Amniotic stem cell (primary cell): ENCODE results near the gene CFAP210.

ENCODE experiments used
- DNase-seq: peaks from one replicate; lab custom pipeline; 2025; lab: John Stamatoyannopoulos, UW

CFAP210 gene, protein sequence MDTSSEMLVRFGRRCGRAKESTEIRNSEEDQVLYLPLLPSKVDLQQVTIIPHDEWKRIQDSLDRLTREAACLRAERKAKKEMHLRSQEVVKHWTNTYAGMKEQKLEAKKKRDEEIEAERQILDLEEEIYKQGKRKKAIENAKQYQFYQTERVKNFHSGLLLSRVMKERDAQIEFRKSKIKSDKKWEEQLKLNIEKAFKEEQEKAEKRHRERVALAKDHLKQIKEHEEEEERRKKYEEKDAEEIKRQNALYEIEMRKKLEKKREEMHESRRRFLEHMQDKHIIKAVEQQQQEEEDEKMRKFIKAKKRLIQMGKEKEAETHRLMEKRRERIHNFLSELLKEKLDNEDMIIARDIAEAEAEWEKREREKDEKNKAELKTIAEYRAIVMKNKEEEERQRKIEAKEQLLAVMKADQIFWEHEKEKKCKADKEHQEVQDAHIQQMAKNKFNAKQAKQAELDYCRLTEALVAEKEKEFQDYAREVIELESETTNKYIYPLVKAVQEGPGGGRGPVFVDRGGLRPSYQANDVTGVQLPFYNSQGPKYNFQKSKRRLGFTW

DNA sequence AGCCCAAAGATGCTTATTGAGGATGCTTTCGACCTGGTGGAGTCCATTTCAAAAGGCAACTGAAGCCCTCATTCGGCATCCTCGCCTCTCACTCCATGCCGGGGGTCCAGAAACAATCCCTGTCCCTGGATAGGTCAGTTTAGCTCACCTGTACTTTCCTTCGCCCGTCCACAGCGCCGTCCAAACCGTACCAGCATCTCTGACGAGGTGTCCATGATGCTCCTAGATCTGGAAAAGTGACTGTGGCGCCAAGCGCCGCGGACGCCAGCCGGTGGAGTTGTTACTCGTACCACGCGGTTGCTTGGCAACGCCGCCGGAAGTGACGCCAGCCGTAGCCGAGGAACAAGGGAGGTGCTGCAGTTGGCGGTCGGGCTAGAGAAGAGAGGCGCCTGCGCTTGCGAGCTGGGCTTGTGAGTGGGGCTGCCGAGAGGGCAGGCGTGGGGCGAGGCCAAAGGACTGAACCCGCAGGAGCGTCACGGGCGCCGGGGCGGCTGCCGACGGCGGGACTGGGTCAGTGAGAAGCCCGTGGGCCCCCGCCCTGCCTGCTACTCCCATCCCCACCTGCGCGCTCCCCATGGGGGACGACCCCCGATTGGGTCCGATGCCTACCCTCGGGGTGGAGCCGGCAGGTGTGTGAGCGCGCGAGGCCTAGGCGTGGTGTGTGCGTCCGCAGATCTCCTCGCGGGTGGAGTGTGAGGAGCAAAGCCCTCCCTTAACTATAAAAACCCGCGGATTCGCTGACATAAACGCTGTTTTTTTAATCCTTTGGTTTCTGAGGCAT lies at the start of gene CFAP210, which contains the start of gene PHOSPHO2:
Gene CFAP210, minus strand, starts transcription at position 293 of the 781 bp plus-strand sequence. Its CDS starts 78 bp downstream, at position 215.
Gene PHOSPHO2, plus strand, starts transcription at position 357 of the 781 bp plus-strand sequence. CDS start 6,503 bp downstream, outside the sequence.
- DNase-seq: peak; percentile 91

DNA sequence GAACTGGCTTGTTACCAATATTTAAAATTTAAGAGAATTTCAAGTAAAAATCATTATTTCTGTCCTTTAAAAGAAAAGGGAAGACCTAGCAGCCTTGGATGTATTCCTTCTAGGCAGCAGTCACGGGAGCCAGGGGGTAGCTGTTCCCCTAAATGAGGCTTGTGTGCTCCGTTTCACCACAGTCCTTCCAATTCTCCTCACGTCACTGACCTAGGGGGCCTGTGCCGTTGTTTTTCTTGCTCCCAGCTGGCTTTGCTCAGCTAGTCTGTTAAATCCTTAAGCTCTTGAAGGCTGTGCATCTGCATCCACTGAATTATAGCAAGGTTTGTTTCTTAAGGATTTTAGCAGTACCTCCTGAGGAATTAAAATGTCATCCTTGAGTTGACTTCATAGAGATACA lies 49.3 kb upstream of the CFAP210 start:
- DNase-seq: no peak

DNA sequence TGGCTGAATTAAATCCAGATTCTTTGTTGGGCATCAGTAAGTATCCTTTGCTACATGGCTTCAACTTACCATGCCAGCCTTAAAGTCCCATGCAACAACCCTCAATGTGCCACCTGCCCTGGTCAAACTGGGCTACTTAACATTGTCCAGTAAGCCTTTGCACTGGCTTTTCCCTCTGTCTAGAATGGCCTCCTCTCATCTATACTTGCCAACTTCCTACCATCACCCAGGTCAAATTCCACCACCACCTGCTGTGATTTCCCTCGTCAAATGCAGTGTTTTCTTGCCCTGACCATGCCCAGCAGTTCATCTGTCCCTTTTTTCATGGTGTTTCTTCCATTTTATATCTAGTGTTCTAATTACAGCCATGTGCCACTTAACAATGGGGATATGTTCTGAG lies 45.1 kb upstream of the CFAP210 start:
- no peak for DNase-seq

DNA sequence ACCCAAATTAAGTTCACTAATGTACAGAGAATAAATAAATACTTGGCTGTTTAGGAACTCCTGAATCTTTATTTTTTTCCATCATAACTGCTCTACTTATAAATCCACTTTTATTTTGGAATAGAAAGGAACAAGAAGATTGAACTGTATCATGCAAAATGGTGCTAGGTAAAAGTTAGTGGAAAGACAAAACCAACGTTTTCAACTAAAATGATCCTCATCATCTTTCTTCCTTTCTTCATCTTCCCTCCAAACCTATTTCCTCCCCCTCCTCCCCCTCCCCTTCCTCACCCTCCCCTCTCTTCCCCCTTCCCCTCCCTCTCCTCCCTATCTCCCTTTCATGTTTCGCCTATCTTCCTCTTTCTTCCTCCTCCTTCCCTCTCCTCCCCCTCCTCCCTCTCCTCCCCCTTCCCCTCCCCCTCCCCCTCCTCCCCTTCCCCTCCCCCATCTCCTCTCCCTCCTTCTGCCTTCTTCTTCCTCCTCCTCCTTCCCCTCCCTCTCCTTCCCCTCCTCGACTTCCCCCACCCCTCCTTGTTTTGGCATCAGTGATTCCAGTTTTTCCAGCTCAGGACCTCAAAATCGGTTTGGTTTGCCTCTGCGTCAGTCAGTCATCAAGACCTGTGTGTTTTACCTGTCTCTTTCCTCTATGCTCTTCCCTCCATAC lies 44.5 kb upstream of the CFAP210 start:
- no peak for DNase-seq

DNA sequence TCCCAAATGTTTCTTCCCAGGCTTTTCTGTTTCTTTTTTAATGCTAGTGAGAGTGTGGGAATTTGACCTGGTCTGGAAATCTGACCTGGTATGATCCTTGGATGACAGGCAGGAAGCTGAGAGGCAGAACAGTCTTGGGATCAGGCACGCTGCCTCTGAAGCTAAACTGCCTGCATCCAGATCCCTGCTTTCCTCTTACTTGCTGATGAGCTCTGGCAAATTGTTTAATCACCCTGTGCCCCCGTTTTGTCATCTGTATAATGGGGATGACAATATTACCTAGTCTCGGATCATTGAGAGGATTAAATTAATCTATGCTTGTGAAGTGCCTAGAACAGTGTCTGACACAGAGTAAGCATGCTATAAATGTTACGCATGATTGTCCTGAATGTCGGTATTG lies 42.7 kb upstream of the CFAP210 start:
- no peak for DNase-seq

DNA sequence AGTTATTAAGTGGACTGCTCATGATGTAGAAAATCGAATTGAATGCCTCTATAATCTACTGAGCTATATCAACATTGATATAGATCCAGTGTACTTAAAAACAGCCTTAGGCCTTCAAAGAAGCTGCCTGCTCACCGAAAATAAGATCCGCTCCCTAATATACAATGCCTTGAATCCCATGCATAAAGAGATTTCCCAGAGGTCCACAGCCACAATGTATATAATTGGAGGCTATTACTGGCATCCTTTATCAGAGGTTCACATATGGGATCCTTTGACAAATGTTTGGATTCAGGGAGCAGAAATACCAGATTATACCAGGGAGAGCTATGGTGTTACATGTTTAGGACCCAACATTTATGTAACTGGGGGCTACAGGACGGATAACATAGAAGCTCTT lies 41.4 kb upstream of the CFAP210 start:
- no peak for DNase-seq

DNA sequence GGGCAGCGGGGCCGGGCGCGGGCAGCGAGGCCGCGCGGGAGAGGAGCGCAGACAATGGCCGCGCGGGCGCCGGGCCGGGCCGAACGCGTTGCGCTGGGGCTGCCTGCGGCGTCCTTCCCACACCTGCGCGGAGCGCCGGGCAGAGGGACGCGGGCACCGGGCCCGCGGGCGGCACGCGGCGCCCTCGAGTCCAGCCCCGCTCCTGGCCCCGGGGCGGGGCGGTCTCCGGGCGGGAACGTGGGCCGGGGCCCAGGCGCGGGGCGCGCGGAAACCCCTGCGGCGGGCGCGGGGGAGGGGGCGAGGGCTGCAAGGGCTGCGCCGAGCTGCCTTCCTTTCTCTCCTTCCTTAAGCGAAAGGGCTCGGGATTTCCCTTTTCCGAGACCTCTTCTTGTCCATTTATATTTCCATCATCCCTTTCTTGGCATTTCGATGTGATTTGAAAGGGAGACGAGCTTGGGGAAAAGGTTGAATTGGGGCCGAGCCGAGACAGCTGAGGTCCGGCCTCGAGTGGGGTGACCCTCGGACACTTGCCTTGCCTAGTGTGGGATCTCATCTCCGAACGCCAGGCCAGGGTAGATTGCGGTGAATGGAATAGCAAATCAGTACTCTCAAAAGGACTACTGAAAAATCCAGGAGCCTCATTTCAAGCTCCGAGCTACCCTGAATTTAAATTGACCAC lies 40.1 kb upstream of the CFAP210 start:
- no peak for DNase-seq

DNA sequence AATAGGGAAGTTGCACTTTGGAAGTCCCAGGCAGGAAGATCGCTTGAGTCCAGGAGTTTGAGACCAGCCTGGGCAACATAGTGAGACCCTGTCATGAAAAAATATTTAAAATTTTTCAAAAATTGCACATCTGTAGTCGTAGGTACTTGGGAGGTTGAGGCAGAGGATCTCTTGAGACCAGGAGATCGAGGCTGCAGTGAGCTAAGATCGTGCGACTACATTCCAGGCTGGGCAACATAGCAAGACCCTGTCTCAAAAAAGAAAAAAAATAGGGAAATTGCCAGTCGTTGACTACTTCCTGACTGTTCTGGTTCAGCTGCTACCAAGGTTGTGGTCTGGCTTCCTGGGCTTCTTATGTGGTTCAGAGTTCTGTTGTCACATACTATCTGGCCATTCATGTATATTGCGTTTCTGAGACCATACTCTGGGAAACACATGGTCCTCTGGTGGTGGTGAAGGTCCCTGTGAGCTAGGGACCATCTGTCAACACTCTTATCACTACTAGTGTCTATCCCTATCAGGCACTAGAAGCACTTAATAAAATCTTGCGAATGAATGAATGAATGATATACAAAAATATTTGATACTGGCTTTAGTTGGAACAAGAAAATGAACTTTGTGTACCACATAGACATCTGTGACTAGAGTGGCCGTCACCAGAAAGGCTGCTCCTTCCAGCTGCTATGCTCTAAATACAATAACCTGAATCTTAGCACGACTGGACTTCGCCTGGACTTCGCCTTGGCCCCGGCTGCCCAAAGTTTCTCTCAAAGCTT lies 38.6 kb upstream of the CFAP210 start:
- no peak for DNase-seq

DNA sequence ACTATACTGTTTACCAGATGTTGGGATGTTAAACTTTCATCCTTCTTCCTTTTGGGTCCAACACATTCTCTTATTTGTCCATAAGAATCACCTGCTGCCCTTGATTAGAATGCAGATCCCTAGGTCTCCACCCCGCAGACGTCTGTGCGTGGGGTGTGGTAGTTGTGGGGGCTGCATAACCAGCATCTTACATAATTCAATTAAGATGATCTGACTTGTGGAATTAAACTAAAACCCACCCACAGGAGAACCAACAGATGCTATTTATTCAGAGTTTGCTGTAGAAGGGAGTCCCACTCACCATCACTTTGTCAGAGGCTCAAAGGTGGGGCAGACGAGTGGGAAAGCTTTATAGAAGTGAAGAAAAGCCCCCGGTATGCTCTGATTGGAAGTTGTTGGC lies 37.9 kb upstream of the CFAP210 start:
- no peak for DNase-seq

DNA sequence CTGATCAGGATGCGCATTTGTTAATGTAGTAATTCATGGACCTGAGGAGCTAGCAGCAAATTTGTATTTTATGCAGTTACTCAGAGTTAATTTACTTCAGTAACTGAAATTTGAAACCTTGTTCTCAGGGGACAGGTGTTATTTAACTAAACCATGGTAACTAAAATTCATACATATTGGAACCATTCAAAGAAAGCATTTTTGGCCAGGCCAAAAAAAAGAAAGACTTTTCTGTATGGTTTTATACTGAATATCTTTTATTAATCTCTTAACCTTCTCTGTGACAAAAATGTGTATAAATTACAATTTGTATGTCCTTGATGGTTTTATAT lies 35.0 kb upstream of the CFAP210 start:
- DNase-seq: no peak

DNA sequence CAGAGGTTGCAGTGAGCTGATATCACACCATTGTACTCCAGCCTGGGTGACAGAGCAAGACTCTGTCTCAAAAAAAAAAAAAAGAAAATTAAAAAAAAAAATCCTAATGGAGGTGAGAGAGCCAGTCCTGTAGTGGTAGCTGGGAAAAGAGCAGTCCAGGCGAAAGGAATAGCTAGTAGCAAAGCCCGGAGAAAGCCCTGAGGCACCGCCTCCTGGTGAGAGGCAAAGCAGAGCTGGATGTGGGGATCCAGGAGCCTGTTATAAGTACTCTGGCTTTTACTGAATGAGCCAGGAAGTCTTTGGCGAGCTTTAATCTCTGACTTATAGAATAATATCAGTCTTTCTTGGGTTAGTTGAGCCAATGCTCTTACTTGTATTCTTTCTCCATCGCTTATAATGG lies 32.9 kb upstream of the CFAP210 start:
- DNase-seq: no peak

DNA sequence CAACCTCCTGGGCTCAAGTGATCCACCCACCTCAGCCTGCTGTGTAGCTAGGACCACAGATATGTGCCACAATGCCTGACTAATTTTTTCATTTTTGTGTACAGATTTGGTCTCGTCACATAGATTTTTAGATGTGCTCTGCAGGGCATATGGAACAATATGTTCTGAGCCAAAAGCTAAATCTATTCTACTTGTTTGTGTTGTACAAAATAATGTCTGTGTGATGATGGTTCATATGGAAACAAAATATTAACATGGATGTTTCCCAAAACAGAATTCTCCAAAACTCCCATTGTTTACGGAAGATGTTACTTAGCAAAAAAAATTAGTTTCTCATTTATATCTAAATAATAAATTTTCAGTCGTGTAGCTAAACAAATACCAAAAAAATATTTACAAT lies 26.8 kb upstream of the CFAP210 start:
- DNase-seq: no peak

DNA sequence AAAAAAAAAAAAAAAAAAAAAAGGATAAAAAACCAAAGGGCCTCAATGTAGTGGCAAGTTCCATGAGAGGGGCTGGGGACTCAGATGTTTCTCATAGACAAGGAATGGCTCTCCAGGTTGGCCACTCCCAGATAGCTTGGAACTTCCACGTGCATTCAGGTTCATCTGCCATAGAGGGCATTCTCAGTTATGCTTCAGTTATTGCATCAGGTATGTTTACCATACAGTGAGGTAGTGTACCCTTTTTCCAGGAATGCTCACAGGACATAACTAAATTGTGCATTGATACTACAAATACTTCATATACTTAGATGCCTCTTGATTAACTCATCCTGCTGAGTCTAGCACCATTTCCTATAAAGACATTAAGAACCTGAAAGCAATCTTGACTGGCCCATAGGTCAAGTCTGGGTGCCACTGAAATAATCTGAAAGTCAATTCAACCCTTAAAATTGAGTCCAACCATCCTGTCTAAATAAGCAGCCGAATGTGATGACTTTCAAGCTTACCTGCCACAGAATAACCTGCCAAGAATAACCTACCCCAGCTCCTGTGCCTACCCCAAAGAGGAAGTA lies 24.8 kb upstream of the CFAP210 start:
- DNase-seq: no peak

DNA sequence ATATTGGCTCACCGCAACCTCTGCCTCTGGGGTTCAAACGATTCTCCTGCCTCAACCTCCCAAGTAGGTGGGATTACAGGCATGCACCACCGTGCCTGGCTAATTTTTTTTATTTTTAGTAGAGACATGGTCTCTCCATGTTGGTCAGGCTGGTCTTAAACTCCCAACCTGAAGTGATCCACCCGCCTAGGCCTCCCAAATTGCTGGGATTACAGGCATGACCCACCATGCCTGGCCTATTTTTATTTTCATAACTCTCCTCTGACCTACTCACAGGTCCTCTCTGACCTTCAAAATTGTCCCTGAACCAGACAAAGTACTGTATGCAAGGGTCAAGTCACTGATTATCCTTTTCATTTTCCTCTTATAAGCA lies 23.5 kb upstream of the CFAP210 start:
- DNase-seq: no peak

DNA sequence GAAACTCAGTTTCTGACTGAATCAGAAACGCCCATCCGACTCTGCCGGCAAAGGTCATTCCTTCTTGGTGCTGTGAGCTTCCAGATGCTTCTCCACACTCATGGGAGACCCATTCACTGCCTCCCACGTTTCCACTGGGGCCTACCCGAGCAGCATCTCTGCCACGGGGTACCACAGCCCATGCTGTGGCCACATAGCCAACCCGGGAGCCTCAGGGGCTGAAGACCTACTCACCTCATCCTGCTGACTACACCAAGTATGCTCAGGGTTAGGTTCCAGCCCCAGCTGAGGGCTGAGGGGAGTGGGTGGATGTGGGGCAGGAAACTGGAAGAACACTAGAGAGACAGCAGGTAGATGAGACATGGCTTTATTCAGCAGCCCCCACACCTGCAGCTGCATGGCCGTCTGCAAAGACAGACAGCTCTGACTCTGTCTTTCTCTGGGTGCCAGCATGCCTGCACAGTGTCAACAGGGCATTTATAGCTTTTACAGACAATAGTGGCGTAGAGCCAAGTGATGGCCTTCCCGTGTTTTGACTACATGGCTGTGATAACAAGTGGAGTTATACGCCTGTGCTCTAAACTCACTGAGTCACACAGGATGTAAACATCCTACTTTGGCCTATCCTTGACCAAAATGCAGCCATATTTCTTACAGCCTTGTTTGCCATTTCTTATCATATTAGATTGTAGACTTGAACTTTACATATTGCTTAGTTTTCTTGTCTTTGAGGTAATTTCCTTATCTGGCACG lies 22.9 kb upstream of the CFAP210 start:
- DNase-seq: no peak

DNA sequence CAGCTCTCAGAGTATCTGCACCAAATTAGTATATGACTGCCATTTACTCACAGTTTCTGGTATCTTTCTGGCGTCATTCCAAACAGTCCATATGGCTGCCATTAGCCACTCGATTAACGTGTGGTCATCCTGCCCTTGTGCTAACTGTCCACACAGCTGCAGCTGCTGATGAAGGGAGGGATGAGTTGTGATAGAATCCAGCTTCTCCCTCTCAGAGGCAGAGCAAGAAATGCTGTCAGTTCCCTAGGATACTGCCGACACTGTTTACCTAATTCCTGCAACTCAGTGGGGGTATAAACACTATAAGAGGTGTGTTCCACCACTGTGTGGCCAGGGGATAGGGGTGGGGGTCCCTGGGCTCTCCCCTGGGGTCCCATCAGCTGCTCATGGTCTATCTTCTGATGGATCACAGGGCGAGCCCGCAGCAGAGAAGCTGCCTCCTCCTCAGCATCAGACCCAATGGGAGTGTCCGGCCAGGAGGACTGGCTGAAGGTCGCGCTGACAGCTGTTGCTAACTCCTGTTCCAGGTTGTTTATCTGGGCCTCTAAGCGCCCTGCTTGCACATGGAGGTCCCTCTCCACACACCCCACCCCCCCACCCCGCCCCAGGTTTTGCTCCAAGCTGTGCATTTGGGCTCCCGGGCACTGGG lies 22.2 kb upstream of the CFAP210 start:
- no peak for DNase-seq

DNA sequence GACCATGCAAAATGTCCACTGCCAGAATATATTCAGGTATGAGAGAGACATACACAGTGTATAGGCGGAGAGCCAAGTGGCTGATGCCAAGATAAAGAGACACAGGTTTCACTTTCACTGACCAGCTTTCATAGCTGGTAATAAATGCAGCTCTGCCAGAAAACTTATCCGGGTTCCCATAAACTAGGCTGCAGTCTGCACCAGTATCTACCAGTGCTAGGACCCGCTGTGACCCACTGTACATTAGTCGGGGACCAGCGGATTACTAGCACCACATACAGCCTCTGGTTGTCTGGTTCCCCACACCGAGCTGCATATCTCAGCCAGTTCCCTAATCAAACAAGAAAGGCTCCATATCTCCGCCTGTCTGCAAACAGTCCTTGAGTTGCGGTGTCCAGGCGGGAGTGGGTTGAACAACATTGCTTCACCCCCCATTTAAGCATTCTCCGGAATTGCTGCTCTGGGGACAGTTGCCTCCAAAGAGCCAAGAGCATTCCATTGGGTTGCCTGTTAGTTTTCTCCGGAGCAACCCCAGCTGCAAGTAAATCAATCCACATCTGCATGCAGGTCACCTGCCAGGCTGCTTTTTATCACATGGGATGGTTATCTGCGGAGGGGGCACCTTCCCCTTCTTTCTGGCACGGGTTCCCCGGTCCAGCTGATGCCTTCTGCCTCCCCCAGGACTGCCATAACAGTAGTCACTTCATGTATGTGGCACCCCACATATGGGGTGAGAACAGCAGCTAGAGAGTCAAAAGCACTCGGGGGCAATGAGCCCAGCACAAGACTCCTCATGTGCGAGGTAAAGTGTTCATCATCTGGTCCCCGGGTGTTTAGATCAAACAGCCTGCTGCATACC lies 21.4 kb upstream of the CFAP210 start:
- no peak for DNase-seq

DNA sequence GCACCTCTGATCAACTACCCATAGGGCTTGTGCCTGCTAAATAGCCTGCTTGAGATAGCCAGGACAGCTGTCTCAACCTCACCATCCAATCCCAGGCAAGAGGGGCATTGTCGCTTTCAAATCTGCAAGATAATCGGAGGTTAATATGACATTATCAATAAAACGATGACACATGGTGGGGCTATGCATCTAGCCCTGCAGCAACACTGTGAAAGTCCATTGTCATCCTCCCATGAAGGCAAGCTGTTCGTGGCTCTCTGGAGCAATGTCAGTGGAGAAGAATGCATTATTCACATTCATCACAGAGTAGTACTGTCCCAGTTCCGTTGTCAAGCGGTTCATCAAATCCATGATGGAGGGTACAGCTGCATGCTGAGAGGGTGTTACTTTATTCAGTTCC lies 20.5 kb upstream of the CFAP210 start:
- DNase-seq: no peak

DNA sequence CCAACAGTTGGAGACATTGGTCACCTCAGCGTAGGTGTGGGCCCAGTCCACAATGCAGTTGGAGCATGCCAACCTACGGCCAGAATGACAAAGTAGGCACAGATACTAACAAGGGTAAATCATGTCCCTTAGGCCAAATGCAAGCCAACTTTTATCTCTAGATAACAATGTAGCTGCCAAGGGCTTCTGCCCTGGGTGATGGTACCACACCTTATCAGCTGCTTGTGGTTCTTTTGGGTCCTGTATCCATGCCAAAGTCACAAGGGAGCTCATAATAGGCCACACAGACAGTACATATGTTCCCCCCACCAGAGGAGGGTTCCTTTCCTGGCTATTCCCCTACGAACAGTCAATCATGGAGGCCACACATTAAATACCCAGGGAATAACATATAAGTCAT lies 19.1 kb upstream of the CFAP210 start:
- DNase-seq: no peak
